GM18873 (cell line): ENCODE measurements around the gene LILRB4.
"Not testable (repeated sequence)": the region's sequence is repeated elsewhere in the genome, so short reads cannot be mapped to it uniquely, and the experiment has no call there.

ENCODE experiments used
- ATAC-seq: cut with Tn5 transposase; IDR thresholded peaks from one replicate; pipeline ENCODE4 v1.9.1; 2021; ENCODE audit warnings: mild to moderate bottlenecking, moderate library complexity, moderate number of reproducible peaks; ENCODE audit not compliant: unreplicated experiment, low FRiP score

Gene LILRB4

GRCh38 chr19:54684527-54684926, 21.7 kb downstream of the LILRB4 start:
- ATAC-seq, result no peak

DNA sequence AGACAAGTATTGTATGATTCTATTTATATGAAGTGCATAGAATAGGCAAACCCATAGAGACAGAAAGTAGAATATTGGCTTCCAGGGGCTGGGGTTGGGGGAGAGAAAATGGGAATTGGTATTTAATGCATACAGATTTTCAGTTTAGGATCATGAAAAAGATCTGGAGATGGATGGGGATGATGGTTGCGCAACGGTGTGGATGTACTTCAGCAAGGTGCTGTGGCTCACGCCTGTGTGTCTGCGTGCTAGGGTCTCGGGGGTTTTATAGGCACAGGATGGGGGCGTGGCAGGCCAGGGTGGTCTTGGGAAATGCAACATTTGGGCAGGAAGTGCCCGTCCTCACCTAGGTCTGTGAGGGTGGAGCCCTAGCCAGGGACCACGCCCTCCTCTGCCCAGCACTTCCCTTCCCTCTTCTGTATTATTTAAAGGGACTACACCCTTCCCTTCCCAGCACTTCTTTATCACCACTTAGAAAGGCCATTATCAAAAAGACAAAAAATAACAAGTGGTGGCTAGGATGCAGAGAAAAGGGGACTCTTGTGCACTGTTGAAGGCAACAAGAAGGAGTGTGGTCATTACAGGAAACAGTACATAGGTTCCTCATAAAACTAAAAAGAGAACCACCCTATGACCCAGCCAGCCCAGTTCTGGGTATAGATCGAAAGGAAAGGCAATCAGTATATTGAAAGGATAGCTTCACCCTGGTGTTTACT, 29.0 kb downstream of the LILRB4 start:
- no peak for ATAC-seq

DNA sequence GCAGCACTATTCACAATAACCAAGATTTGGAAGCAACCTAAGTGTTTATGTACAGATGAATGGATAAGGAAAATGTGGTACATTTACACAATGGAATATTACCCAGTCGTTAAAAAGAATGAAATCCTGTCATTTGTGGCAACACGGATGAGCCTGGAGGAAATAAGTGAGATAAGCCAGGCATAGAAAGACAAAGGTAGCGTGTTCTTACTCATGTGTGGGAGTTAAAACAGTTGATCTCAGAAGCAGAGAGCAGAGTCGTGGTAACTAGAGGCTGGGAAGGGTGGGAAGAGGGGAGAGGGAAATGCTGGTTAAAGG, 29.5 kb downstream of the LILRB4 start:
- no peak for ATAC-seq

DNA sequence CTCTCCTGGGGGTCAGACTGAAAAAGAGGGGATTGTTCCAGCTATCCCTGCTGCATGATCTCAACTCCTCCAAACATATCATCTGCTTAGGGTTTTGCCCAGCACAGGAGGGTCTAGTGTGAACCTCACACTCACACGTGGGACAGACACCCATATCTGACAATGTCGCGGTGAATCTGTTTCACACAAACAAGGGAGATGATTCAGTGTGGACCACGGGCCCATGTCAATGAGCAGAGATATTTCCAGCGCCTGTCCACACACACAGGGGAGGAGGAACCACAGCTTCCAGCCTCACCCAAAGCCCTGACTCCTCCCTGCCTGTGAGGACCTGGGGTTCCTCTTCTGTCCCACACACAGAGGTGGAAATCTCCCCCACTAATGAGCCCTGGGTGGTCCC, 31.9 kb downstream of the LILRB4 start:
- no peak for ATAC-seq

DNA sequence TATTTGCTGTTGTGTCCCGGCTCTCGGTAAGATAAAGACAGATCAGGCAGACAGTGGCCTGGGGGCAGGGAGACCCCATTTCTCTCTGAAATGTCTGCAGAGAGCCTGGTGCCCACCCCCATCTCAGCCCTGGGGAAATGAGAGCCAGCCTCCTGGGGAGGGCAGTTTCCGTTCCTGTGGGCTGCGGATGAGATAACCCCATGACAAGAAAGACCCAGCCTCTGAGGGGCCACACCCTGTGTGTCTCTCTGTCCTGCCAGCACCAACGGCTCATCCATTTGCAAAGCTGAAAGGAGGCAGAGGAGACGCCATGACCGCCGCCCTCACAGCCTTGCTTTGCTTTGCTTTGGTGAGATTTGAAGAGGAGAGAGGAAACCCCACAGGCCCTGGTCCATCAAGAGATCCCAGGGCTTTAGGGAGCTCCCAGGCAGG, 33.3 kb downstream of the LILRB4 start:
- ATAC-seq, result no peak

- no peak for ATAC-seq
Measured at GRCh38 chr19:54696766-54697165, 34.0 kb downstream of the LILRB4 start.

GRCh38 chr19:54697716-54698115, 34.9 kb downstream of the LILRB4 start:
- ATAC-seq, result not testable (repeated sequence)

- no peak for ATAC-seq
Measured at GRCh38 chr19:54704928-54705327, 42.1 kb downstream of the LILRB4 start.

DNA sequence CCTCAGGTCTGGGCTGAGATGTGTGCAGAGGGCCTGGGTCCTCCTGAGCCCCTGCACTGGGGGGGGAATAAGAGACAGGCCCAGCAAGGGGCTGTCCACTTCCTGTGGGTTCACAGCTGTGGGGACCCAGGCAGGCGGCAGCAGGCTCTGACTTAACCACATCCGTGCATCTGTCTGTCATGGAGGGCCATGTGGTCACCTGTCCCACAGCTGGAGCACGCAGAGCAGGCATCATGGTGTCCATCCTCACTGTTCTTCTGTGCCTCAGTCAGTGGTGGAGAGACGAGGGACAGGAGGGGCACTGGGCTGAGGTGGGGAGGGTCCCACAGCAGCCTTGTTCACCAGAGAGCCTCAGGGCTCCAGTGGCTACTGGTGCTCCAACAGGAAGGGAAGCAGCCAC, 45.2 kb downstream of the LILRB4 start:
- no peak for ATAC-seq

DNA sequence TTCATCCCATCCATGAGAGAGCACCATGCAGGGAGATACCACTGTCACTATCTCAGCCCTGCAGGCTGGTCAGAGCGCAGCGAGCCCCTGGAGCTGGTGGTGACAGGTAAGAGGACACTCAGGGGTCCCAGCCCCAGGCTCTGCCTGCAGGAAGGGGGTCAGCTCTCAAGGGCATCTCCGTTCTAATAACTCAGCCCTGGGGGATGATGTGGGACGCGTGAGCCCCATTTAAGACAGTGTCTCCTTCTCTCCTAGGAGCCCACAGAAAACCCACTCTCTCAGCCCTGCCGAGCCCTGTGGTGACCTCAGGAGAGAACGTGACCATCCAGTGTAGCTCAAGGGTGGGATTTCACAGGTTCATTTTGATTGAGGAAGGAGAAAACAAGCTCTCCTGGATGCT, 46.0 kb downstream of the LILRB4 start:
- no peak for ATAC-seq

DNA sequence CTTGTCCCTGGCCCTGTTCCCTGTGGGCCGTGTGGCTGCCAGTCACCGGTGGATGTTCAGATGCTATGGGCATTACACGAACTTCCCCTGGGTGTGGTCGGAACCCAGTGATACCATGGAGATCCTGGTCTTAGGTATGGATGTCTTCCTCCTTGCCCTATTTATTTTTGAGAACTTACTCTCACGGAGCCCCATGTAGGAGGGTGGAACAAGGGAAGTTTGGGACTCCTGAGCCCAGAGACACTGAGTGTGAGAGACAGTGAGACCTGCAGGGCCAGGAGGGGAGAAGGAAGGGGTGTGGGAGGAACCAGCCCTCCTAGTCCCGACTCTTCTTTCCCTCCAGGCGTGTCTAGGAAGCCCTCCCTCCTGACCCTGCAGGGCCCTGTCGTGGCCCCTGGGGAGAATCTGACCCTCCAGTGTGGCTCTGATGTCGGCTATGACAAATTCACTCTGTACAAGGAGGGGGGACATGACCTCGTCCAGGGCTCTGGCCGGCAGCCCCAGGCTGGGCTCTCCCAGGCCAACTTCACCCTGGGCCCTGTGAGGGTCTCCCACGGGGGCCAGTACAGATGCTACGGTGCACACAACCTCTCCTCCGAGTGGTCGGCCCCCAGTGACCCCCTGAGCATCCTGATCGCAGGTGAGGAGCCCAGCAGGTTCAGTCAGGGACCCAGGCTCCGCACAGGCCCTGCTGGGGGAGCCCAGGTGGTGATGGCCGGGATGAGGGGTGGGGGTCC, 46.6 kb downstream of the LILRB4 start:
- ATAC-seq, result no peak

DNA sequence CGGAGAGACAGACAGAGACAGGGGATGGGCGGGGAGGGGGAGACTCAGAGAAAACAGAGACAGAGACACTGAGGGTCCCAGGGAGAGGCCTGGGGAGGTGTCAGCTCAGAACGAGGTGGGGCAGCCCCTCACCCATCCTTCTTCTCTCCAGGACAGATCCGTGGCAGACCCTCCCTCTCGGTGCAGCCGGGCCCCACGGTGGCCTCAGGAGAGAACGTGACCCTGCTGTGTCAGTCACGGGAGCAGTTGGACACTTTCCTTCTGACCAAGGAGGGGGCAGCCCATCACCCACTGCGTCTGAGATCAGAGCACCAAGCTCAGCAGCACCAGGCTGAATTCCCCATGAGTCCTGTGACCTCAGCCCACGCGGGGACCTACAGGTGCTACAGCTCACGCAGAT, 47.2 kb downstream of the LILRB4 start:
- ATAC-seq, result not testable (repeated sequence)
